Activated CD4-positive, alpha-beta T cell treated with anti-CD3 and anti-CD28 coated beads, Interleukin-2, Interleukin-4, amounts not matched to agents 100 ng/mL and 50 ng/mL, durations not matched to agents 16 hours and 8 hours (primary cell): ENCODE results near the gene ECM1.

Experiments
- DNase-seq: peaks from one replicate; pipeline ENCODE4 v3.0.0-alpha.2; 2020; ENCODE audit warnings: low spot score

ECM1 gene

DNA sequence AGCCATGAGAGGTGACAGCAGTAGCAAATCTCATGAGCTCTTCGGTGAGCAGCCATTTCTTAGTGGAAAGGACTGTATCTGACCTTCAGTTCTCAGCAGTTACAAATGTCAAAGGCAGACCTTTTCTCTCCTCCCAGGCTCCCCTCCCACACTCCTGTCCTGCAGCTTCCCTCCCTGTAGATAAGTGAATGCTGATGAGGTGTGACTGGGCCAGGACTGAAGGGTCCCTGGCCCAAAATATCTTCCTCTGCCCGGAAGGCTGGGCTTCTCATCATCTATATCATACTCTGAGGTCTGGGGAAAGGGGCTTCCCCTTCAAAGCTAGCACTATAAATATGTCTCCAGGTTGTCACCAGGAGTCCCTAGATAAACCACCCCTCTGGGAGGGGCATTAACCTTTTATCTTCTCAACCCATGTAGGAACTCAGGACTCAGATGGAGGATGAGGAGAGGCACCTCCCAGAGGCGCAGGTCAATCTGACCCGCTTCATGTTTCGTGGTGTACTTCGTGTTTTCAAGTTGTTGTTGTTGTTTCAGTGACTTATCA, 37.6 kb downstream of the ECM1 start:
- DNase-seq = no peak

GRCh38 chr1:150546294-150546937, 38.5 kb downstream of the ECM1 start:
- no peak for DNase-seq

- DNase-seq = no peak
Observed at GRCh38 chr1:150548324-150548631, 40.4 kb downstream of the ECM1 start.

GRCh38 chr1:150548632-150549495, 41.0 kb downstream of the ECM1 start, which contains the start of gene ADAMTSL4:
TSS of gene ADAMTSL4 (plus strand) at chr1:150549408. CDS start at chr1:150552289, 2,881 bp downstream.
- DNase-seq = peak; percentile 33

GRCh38 chr1:150549496-150550221, 41.8 kb downstream of the ECM1 start:
- no peak for DNase-seq

- DNase-seq = no peak
Observed at GRCh38 chr1:150550222-150551050, 42.5 kb downstream of the ECM1 start.

GRCh38 chr1:150551051-150551783, 43.3 kb downstream of the ECM1 start:
- no peak for DNase-seq

DNA sequence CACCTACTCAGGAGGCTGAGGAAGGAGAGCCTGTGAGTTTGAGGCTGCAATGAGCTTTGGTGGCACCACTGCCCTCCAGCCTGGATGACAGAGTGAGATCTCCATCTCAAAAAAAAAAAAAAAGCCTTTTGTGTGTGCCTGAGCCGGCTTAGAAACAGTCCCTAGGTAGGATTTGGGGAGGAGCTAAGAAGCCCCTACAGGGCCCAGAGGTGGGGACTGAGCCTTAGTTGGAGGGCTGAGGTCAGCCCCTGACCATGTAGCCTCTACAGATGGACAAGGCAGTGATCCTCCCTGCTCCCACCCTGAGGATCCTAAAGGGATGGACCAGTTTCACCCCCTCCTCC, 43.8 kb downstream of the ECM1 start:
- DNase-seq = no peak

DNA sequence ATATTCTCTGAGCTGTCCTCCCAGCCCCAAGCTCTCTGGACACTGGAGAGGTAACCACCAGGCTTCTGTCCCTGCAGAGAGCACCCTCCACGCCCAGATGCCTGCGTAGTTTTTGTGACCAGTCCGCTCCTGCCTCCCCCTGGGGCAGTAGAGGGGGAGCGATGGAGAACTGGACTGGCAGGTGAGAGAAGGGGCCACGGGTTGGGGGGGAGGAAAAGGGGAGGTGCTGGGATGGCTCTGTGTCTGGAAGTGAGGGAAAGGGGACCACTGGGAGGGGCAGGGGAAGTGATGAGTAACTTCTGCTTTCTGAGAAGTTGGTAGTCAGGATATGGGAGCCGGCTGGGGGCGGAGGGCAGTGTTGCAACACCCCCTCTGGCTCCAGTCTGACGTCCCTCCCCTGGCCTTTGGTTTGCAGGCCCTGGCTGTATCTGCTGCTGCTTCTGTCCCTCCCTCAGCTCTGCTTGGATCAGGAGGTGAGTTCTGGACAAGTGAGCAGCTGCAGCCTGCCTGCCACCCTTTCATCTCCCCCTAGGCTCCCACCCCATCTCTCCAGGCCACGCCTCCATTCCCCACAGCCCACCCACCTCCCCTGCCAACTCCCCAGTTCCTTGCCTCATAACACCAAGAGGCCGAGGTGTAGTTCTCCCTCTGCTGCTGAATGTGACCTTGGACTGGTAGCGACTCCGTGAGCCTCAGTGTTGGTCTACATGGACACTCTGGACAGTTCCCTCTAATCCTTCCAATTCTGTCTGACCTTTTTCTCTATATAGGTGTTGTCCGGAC, 44.4 kb downstream of the ECM1 start:
- DNase-seq = no peak

DNA sequence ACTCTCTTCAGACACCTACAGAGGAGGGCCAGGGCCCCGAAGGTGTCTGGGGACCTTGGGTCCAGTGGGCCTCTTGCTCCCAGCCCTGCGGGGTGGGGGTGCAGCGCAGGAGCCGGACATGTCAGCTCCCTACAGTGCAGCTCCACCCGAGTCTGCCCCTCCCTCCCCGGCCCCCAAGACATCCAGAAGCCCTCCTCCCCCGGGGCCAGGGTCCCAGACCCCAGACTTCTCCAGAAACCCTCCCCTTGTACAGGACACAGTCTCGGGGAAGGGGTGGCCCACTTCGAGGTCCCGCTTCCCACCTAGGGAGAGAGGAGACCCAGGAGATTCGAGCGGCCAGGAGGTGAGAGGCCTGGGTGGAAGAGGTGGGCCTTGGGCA, 45.0 kb downstream of the ECM1 start:
- no peak for DNase-seq

- no peak for DNase-seq
Observed at GRCh38 chr1:150553392-150554085, 45.6 kb downstream of the ECM1 start.

GRCh38 chr1:150554086-150554452, 46.2 kb downstream of the ECM1 start:
- DNase-seq = no peak

DNA sequence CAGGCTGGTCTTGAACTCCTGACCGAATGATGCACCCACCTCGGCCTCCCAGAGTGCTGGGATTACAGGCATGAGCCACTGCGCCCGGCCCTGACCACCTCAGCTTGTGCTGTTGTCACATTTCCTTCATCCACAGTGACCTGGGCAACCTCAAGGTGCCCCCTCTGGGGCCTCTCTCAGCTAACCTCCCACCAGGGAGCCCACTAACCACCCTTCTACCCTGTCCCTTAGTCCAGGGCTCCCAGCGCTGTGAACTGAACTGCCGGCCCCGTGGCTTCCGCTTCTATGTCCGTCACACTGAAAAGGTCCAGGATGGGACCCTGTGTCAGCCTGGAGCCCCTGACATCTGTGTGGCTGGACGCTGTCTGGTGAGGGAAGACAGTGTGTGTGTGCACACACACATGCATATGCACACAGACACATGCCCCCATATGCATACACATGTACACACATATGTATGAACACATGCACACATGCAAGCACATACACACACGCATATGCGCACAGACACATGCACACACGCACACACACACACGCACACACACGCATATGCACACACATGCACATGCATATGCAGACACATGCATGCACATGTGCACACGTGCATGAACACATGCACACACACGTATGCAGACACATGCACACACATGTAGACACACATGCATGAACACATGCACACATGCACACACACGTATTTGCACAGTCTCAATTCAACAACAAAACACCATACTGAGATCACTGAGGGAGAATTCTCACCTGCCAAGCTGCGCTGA, 47.5 kb downstream of the ECM1 start:
- no peak for DNase-seq

DNA sequence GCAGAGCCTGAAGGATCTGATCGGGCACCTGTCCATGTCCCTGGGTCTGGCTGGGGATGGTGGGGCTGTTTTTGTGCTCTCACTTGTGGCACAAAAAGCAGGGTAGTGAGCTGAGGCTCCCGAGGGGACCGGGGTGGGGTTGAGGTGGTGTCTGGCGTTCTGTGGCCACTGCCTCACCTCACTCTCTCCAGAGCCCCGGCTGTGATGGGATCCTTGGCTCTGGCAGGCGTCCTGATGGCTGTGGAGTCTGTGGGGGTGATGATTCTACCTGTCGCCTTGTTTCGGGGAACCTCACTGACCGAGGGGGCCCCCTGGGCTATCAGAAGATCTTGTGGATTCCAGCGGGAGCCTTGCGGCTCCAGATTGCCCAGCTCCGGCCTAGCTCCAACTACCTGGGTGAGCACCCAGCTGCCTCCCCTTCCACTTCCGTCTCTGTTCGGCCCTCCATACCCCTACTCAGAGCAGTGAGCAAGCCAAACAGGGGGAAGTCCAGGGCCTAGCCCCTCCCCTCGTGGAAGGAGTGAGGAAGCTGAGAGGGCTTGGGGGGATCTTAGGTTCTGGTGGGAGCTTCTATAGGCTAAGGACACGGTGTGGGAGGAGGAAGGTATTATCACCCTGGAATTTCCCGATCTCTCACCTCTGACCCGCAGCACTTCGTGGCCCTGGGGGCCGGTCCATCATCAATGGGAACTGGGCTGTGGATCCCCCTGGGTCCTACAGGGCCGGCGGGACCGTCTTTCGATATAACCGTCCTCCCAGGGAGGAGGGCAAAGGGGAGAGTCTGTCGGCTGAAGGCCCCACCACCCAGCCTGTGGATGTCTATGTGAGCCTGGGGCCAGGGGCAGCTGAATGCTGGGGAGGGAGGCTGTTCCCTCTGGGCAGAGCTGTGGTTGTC, 48.3 kb downstream of the ECM1 start:
- no peak for DNase-seq

DNA sequence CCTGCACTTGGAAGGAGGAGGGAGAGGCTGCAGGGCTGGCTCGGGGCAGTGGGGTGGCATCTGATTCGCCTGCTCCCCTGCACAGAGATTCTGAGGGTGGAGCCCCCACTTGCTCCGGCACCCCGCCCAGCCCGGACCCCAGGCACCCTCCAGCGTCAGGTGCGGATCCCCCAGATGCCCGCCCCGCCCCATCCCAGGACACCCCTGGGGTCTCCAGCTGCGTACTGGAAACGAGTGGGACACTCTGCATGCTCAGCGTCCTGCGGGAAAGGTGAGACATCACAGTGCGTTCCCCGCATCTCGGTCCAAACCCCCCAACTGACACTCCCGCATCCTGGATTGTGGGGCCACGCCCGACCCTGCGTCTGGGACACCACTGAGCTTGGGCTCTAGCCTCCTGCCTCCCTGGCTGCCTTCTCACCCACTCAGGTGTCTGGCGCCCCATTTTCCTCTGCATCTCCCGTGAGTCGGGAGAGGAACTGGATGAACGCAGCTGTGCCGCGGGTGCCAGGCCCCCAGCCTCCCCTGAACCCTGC, 49.2 kb downstream of the ECM1 start:
- DNase-seq = no peak

DNA sequence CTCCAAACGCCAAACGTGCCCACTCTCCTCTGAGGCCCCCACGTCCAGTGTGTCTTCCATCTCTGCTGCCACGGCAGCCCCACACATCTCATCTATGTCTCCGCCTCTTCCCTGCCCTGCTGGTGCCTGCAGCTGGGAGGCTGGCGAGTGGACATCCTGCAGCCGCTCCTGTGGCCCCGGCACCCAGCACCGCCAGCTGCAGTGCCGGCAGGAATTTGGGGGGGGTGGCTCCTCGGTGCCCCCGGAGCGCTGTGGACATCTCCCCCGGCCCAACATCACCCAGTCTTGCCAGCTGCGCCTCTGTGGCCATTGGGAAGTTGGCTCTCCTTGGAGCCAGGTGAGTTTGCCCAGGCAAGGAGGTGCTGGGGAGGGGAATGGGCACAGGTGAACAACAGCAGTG, 49.9 kb downstream of the ECM1 start:
- no peak for DNase-seq

DNA sequence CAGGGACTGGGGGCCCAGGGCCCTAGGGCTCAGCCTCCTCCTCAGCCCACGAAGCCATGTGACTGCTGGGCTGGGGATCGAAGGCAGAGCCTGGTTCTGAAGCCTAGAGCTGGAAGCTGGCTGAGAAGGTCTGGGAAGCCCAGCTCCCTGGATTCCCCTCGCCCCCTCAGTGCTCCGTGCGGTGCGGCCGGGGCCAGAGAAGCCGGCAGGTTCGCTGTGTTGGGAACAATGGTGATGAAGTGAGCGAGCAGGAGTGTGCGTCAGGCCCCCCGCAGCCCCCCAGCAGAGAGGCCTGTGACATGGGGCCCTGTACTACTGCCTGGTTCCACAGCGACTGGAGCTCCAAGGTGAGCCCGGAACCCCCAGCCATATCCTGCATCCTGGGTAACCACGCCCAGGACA, 50.4 kb downstream of the ECM1 start:
- no peak for DNase-seq
